ELF-1 (cell line): ENCODE measurements around the gene ADGRV1.
"Not testable (repeated sequence)": the region's sequence is repeated elsewhere in the genome, so short reads cannot be mapped to it uniquely, and the experiment has no call there.

ENCODE experiments used
- DNase-seq: peaks from one replicate; pipeline ENCODE4 v3.0.0-alpha.2; 2016; ENCODE audit warnings: low read depth, low spot score

Gene ADGRV1

DNA sequence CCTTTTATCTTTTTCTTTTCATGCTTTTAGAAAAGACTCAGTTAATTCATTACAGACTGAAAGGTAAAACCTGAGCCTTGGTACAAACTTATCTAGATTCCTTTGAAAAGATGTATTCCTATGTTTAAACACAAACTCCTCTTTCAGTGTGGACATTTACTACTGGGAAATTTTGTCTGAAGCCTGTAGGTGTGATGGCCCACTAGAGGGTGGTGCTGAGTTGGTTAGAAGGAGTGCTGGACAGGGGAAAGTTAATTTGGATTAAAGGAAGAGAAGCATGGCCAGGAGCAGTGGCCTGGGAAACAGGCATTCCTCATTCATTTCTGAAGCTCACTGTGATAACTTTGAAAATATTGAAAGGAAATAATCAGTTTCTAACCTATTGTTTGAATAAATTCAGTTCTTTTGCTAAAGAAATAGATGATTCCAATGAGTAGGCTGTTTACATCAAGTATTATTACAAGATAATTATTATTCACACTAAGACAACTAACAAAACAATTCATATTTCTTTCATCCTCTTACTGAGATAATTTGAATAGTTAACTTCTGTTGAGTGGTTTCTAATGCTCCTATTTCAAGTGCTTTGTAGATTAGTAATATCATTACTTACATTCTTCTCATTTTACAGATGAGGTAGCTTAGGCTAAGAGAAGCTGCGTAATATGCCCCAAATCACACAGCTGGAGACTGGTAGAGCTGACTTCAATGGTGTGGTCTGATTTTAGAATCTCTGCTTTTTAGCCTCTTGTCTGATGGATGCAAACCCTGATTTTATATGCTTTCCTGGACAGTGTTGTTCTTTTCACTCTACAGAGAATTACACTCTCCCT, 150.9 kb downstream of the ADGRV1 start:
- peak; percentile 66 for DNase-seq

DNA sequence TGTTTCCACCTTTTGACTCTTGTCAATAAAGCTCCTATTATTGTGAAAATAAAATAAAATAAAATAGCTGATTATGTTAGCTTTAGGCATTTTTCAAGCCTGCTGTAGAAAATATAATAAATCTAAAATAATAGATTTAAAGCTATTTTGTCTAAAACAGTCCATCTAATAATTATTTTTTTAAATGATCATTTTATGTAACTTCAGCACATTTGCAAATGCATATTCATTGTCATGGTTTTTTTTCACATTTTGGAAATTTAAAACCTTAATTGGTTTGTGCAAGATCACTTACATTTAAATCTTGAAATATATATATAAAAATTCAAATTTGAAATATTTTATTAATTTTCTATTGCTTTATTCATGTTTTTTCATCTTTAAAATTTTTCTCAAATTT, 159.8 kb downstream of the ADGRV1 start:
- no peak for DNase-seq

GRCh38 chr5:90739567-90739966, 181.0 kb downstream of the ADGRV1 start:
- DNase-seq: no peak

GRCh38 chr5:90740244-90740799, 181.7 kb downstream of the ADGRV1 start:
- peak; percentile 17 for DNase-seq

DNA sequence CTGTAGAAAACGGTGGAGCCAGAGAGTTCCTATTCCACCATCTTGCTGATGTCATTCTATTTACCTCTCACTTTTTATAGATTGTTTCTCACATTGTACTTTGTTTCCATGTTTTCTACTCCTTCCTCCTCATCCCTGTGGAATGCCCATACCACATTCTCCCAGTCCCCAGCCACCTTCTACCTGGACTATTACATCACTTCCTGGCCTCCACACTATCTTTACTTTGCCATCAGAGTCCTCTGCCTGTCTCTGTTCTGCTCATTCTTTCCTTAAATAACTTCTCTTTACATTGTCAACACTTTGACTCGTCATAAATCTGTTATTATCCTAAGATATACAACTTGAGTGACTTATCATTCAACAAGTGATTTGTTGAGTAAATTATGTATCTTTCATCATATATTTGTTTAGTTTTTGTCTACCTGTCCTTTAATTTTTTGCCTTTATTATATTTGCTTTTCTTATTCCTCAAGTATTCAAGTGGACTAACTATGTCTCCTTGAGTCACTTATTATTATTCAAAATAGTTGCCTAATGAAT, 182.5 kb downstream of the ADGRV1 start:
- no peak for DNase-seq

- DNase-seq: no peak
Measured at GRCh38 chr5:90746119-90746518, 187.5 kb downstream of the ADGRV1 start.

GRCh38 chr5:90747175-90747574, 188.6 kb downstream of the ADGRV1 start:
- peak; percentile 7 for DNase-seq

DNA sequence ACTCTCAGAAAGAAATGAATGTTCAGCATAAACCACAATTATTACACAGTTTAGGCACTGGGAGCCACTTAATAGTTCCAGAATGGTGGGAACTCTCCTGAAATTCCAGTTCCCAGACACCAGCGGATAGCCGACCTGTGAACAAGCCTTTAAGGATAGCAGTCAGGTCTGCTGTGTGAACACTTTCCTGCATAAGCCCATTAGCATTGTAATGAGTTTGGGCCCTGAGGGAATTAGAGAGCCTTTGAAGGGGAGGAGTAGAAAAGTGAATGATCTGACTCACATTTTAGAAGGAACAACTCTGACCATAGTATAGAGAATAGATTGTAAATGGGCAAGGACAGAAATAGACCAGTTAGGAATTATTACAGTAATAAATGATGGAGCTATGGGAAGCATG, 189.1 kb downstream of the ADGRV1 start:
- peak; percentile 81 for DNase-seq

DNA sequence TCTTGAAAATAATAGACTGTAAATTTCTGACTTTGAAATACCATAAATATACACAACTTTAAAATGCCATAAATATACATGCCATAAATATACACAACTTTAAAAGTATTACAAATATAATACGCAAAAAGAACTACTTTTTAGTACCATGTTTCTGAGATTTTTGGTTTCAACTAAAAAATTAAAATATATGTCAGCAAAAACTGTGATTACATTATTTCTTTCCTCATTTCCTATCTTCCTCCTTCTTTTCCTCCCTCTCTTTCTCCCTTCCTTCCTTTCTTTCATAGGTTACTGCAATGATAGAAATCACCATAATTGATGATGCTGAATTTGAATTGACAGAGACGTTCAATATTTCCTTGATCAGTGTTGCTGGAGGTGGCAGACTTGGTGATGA, 200.5 kb downstream of the ADGRV1 start:
- DNase-seq: no peak

- DNase-seq: no peak
Measured at GRCh38 chr5:90767710-90768109, 209.1 kb downstream of the ADGRV1 start.

GRCh38 chr5:90770006-90770541, 211.5 kb downstream of the ADGRV1 start:
- not testable (repeated sequence) for DNase-seq

GRCh38 chr5:90777959-90778358, 219.4 kb downstream of the ADGRV1 start:
- no peak for DNase-seq

DNA sequence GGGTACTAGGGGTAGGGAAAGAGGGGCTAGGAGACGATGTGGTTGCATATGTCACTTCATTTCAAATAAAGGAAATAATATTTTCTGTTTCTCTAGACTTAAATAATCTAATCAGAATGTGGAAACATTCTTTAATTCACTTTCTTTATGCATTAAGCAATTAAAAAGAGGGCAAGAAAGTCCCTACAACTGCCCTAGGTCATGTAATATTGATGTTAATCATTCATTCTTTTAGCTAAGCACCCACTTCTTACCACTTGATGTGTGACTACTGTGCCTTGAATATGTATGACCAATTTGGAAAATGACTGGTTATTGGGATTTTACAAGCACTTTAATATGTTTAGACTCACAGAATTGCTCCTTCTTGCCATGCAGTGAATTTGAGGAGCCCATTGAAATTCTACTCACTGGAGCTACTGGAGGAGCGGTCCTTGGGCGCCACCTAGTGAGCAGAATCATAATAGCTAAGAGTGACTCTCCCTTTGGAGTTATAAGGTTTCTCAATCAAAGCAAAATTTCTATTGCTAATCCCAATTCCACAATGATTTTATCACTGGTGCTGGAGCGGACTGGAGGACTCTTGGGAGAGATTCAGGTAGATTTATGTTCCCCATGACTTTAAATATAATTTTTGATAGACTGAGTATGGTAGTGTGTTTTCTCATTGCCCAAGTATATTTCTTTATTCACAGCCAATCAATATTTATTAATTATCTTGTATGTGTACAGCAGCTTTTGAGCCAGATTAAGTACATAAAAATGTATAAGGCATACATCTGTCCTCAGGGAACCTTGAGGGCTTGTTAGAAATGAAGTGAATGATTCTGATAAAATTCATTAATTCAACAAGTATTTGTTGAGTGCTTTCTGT, 225.1 kb downstream of the ADGRV1 start:
- DNase-seq: peak; percentile 58

GRCh38 chr5:90786756-90787155, 228.2 kb downstream of the ADGRV1 start:
- no peak for DNase-seq

- no peak for DNase-seq
Measured at GRCh38 chr5:90792725-90793124, 234.1 kb downstream of the ADGRV1 start.

DNA sequence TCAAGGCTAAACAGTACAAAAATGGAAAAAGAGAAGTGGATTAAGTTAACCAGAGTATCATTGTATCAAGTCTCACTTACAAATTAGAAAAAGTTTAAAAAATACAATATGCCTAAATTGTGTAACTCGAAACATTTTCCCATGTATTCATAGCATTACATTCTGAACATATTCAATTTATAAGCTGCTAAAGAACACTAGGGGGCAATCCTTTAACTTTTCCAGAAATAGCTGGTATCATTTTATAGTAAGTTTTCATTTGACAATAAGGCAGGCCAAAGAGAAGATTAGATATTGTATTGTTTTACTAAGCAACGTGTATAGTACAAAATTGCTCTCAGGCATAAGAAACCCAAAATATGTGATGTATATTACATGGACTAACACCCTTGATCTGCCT, 234.6 kb downstream of the ADGRV1 start:
- no peak for DNase-seq

DNA sequence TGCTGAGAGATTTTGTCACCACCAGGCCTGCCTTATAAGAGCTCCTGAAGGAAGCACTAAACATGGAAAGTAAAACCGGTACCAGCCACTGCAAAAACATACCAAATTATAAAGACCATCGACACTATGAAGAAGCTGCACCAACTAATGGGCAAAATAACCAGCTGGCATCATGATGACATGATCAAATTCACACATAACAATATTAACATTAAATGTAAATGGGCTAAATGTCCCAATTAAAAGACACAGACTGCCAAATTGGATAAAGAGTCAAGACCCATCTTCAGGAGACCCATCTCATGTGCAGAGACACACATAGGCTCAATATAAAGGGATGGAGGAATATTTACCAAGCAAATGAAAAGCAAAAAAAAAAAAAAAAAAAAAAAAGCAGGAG, 238.3 kb downstream of the ADGRV1 start:
- not testable (repeated sequence) for DNase-seq

- not testable (repeated sequence) for DNase-seq
Measured at GRCh38 chr5:90800082-90800481, 241.5 kb downstream of the ADGRV1 start.

DNA sequence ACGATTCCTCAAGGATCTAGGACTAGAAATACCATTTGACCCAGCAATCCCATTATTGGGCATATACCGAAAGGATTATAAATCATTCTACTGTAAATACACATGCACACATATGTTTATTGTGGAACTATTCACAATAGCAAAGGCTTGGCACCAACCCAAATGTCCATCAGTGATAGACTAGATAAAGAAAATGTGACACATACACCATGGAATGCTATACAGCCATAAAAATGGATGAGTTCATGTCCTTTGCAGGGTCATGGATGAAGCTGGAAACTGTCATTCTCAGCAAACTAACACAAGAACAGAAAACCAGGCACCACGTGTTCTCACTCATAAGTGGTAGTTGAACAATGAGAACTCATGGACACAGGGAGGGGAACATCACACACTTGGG, 241.9 kb downstream of the ADGRV1 start:
- DNase-seq: not testable (repeated sequence)

DNA sequence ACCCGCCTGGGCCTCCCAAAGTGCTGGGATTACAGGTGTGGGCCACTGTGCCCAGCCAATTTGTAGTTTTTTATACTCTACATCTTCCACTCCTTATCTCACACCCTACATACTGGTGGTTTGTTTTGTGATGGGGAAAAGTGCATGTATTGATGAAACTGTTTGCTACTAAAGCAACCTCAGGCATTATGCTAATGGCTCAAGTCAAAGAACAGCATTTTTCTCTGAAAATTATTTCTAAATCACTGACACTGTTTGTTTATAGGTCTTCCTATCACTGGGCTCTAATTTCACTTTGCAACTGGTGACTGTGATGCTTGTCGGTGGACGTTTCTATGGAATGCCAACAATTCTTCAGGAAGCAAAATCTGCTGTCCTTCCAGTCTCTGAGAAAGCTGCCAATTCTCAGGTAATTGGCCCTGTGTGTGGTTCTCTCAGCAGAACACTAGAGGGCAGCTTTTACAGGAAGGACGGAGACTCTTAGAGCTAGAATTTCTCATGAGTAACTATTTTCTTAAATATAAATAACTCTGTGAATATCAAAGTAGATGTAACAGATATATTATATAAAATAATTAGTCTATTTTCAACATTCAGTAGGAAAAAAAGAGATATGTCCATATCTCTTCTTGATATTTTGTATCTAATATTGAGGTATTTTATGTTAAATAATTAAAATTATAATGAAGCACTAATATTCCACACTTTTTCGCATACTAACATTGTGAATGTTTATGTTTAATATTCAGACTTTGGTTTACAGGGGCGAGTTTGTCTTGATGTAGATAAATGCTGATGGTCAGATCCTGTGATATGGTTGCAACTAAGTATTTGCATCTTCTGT, 244.1 kb downstream of the ADGRV1 start:
- DNase-seq: peak; percentile 65

DNA sequence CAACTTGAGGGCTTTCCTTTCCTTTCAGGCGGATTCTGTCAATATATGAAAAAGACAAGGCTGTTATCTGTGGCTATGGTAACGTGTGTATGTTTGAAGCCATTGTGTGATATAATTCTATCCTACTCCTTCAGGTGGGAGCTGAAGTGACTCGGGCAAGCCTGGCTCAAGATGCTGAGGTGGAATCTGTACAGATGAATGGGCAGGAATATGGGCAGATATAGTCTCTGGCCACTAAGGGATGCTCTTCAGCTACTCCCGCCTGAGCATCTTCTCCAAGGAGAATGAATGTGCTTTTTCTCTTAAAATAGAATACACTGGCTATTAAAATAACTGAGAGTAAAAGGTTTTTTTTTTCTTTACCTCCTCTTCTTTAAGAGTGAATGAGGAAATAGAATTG, 244.8 kb downstream of the ADGRV1 start:
- DNase-seq: no peak
